Myocyte (in vitro differentiated cells): ENCODE data around the gene TACR1. TPM values are rescaled to one million over a fixed set of nuclear protein-coding genes. Genes with fewer than 3 reads are reported as not detected.
A peak's percentile ranks its signal among the peaks of the same experiment; 100 is the strongest.
"Not testable (repeated sequence)": the region's sequence is repeated elsewhere in the genome, so short reads cannot be mapped to it uniquely, and the experiment has no call there.

ENCODE experiments used
- DNase-seq: peaks from one replicate; pipeline ENCODE4 v3.0.0-alpha.2; 2012; ENCODE audit warnings: low read depth
- polyA plus RNA-seq: library from polyadenylated mRNA; unstranded; fragments of >200 nt; gene quantifications from one replicate; pipeline ENCODE4 v1.2.1, GENCODE V29; 2012; ENCODE audit warnings: missing spikeins
- total RNA-seq: library from RNA; depleted of rRNA; stranded (reverse); fragments of >200 nt; gene quantifications from 2 replicates; pipeline ENCODE4 v1.2.3, GENCODE V29; 2014

The TACR1 gene
- total RNA-seq = not detected in 2 replicates
- not detected for polyA plus RNA-seq

- DNase-seq = peak; percentile 60
Measured at GRCh38 chr2:75199428-75200011, at the start of gene TACR1. Gene TACR1 (minus strand): TSS chr2:75199520. CDS start chr2:75198934, 586 bp downstream.

- DNase-seq = not testable (repeated sequence)
Measured at GRCh38 chr2:75248581-75248980, 49.3 kb upstream of the TACR1 start.

GRCh38 chr2:75246441-75247167 lies 47.3 kb upstream of the TACR1 start:
- DNase-seq = no peak

- DNase-seq = no peak
Measured at GRCh38 chr2:75243219-75243618, 43.9 kb upstream of the TACR1 start.

- no peak for DNase-seq
Measured at GRCh38 chr2:75241696-75242095, 42.4 kb upstream of the TACR1 start.

- peak; percentile 19 for DNase-seq
Measured at GRCh38 chr2:75238670-75239330, 39.5 kb upstream of the TACR1 start.

- no peak for DNase-seq
Measured at GRCh38 chr2:75237296-75237695, 38.0 kb upstream of the TACR1 start.

GRCh38 chr2:75233965-75234364 lies 34.6 kb upstream of the TACR1 start:
- DNase-seq = no peak

- DNase-seq = no peak
Measured at GRCh38 chr2:75226617-75227016, 27.3 kb upstream of the TACR1 start.

GRCh38 chr2:75226099-75226498 lies 26.8 kb upstream of the TACR1 start:
- DNase-seq = no peak

GRCh38 chr2:75224636-75225094 lies 25.3 kb upstream of the TACR1 start:
- DNase-seq = peak; percentile 73

- no peak for DNase-seq
Measured at GRCh38 chr2:75222527-75222926, 23.2 kb upstream of the TACR1 start.

- DNase-seq = no peak
Measured at GRCh38 chr2:75221862-75222261, 22.5 kb upstream of the TACR1 start.

- DNase-seq = not testable (repeated sequence)
Measured at GRCh38 chr2:75219213-75219612, 19.9 kb upstream of the TACR1 start.

- DNase-seq = no peak
Measured at GRCh38 chr2:75211266-75211770, 12.0 kb upstream of the TACR1 start.

GRCh38 chr2:75210409-75210808 lies 11.1 kb upstream of the TACR1 start:
- no peak for DNase-seq

GRCh38 chr2:75208738-75209137 lies 9.4 kb upstream of the TACR1 start:
- no peak for DNase-seq

- DNase-seq = no peak
Measured at GRCh38 chr2:75204833-75205232, 5.5 kb upstream of the TACR1 start.

GRCh38 chr2:75202359-75202758 lies 3.0 kb upstream of the TACR1 start:
- DNase-seq = no peak

- peak; percentile 26 for DNase-seq
Measured at GRCh38 chr2:75200140-75201096, 1.1 kb upstream of the TACR1 start.
